Umbilical cord (tissue), 2 donors: Measurements from ENCODE around the gene LAMB1. TPM values are rescaled to one million over a fixed set of nuclear protein-coding genes. Genes with fewer than 3 reads are reported as not detected.
A peak's percentile ranks its signal among the peaks of the same experiment; 100 is the strongest.
"Not testable (repeated sequence)": the region's sequence is repeated elsewhere in the genome, so short reads cannot be mapped to it uniquely, and the experiment has no call there.

Source experiments
- DNase-seq: peaks from one replicate; pipeline ENCODE4 v3.0.0-alpha.2; 2015; ENCODE audit warnings: low spot score
- total RNA-seq: library from RNA; depleted of rRNA; stranded (reverse); fragments of >200 nt; gene quantifications from one replicate; pipeline ENCODE4 v1.2.3, GENCODE V29; 2014; ENCODE audit warnings: low replicate concordance; ENCODE audit not compliant: insufficient read depth

Gene LAMB1
- total RNA-seq, 1 donor from 2014 or later: 491 TPM

- DNase-seq: peak; percentile 93
These were observed 30.9 kb downstream of the LAMB1 start for GRCh38 chr7:107972075-107972482.

GRCh38 chr7:107971613-107972012, 31.3 kb downstream of the LAMB1 start:
- DNase-seq: peak; percentile 72

GRCh38 chr7:107971100-107971499, 31.9 kb downstream of the LAMB1 start:
- no peak for DNase-seq

- DNase-seq: no peak
These were observed 33.1 kb downstream of the LAMB1 start for GRCh38 chr7:107969856-107970255.

- no peak for DNase-seq
These were observed 34.5 kb downstream of the LAMB1 start for GRCh38 chr7:107968449-107968848.

GRCh38 chr7:107967420-107967819, 35.5 kb downstream of the LAMB1 start:
- no peak for DNase-seq

- DNase-seq: no peak
These were observed 36.2 kb downstream of the LAMB1 start for GRCh38 chr7:107966711-107967110.

- no peak for DNase-seq
These were observed 38.5 kb downstream of the LAMB1 start for GRCh38 chr7:107964510-107964909.

GRCh38 chr7:107962817-107963216, 40.1 kb downstream of the LAMB1 start:
- no peak for DNase-seq

GRCh38 chr7:107961405-107961804, 41.6 kb downstream of the LAMB1 start:
- no peak for DNase-seq

GRCh38 chr7:107960272-107960671, 42.7 kb downstream of the LAMB1 start:
- no peak for DNase-seq

GRCh38 chr7:107959527-107959898, 43.4 kb downstream of the LAMB1 start:
- DNase-seq: no peak

GRCh38 chr7:107958764-107959526, 44.0 kb downstream of the LAMB1 start:
- DNase-seq: no peak

GRCh38 chr7:107957436-107957835, 45.5 kb downstream of the LAMB1 start:
- no peak for DNase-seq

GRCh38 chr7:107956950-107957349, 46.0 kb downstream of the LAMB1 start:
- not testable (repeated sequence) for DNase-seq

- DNase-seq: no peak
These were observed 47.6 kb downstream of the LAMB1 start for GRCh38 chr7:107955394-107955793.

GRCh38 chr7:107953924-107954303, 49.0 kb downstream of the LAMB1 start:
- no peak for DNase-seq

- DNase-seq: no peak
These were observed 49.6 kb downstream of the LAMB1 start for GRCh38 chr7:107953265-107953923.

GRCh38 chr7:107951896-107952295, 51.1 kb downstream of the LAMB1 start:
- no peak for DNase-seq

GRCh38 chr7:107951172-107951787, 51.7 kb downstream of the LAMB1 start:
- DNase-seq: no peak

GRCh38 chr7:107949443-107949935, 53.5 kb downstream of the LAMB1 start:
- no peak for DNase-seq

GRCh38 chr7:107948645-107949442, 54.1 kb downstream of the LAMB1 start:
- DNase-seq: peak; percentile 76
